RWPE2 (cell line): ENCODE data around the gene PTPN22.
A peak's percentile ranks its signal among the peaks of the same experiment; 100 is the strongest.

ENCODE experiments used
- ATAC-seq: fragments of 200-7000 bp; cut with Tn5 transposase; 3 replicates; pipeline ENCODE4 v1.9.1; 2021; ENCODE audit warnings: low read depth
- DNase-seq: peaks from one replicate; pipeline ENCODE4 v3.0.0-alpha.2; 2020; ENCODE audit warnings: low spot score
- H3K27ac ChIP-seq: fragments of 450-650 bp; 2 replicates; pipeline ENCODE4 v1.5.1; 2017; ENCODE audit warnings: mild to moderate bottlenecking; ENCODE audit not compliant: poor library complexity, severe bottlenecking
- H3K27me3 ChIP-seq: fragments of 250-450 bp; sonication (Bioruptor Pico); 2 replicates; pipeline ENCODE4 v1.5.1; 2021; ENCODE audit warnings: mild to moderate bottlenecking, moderate library complexity; ENCODE audit not compliant: insufficient read depth, poor library complexity, severe bottlenecking
- H3K36me3 ChIP-seq: fragments of 250-450 bp; sonication (Bioruptor Pico); 2 replicates; pipeline ENCODE4 v1.5.1; 2020; ENCODE audit warnings: low read depth, mild to moderate bottlenecking, moderate library complexity
- H3K4me1 ChIP-seq: fragments of 250-450 bp; sonication (Bioruptor Pico); 2 replicates; pipeline ENCODE4 v1.5.1; 2021; ENCODE audit warnings: mild to moderate bottlenecking, moderate library complexity; ENCODE audit not compliant: insufficient read depth, poor library complexity, severe bottlenecking
- H3K4me3 ChIP-seq: fragments of 250-450 bp; sonication (Bioruptor Pico); 2 replicates; pipeline ENCODE4 v1.5.1; 2021; ENCODE audit warnings: mild to moderate bottlenecking, moderate library complexity; ENCODE audit not compliant: severe bottlenecking
- H3K9me3 ChIP-seq: fragments of 250-450 bp; sonication (Bioruptor Pico); 2 replicates; pipeline ENCODE4 v1.5.1; 2021; ENCODE audit warnings: mild to moderate bottlenecking, moderate library complexity; ENCODE audit not compliant: severe bottlenecking
- TF ChIP-seq, protein P1 (sequence below): fragments of 450-650 bp; IDR thresholded peaks from one replicate; pipeline ENCODE4 v1.5.1; 2017; ENCODE audit warnings: mild to moderate bottlenecking, moderate library complexity; ENCODE audit not compliant: poor library complexity, severe bottlenecking

PTPN22 gene

DNA sequence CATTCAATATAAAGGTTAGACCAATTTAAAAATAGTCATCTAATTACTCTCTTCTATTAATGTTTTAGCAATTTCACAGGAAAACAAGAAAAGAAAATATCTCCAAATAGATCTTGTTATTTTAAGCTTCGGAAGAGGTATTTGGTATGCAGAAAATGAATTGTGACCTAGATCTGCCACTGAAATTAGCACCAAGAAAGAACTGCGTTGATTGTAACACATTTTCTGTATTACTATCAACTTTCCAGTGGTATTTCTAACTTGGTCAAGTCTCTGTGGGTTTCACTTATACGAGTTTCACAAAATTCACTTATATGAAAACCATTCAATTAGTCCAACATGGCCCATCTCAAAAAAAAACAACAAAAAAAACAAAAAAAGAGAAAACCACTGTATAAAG is 71.0 kb downstream of the PTPN22 start:
- no peak for DNase-seq

DNA sequence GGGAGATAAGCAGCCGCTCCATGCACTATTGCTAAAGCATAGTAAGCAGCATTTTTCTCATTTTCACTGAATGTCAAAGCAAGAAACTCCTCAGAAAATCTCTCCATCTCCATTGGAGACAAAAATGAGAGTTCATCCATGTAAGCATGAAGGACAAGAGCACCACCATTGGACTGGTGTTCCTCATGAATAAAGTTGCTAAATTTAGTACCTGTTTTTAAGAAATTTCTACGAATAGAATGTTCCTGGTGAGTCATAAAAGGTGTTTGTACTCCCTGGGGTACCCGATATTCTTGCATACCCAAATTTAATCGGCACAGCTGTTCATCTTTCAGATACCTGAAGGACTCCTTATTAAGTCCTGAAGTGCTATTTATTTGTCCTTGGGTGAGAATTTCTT is 74.0 kb downstream of the PTPN22 start:
- H3K27ac ChIP-seq, result no peak overlapping the region

More for the DNA sequence above, 71.0 kb downstream of the PTPN22 start:
- Histone ChIP-seq H3K4me3 (no peak overlapping the region), H3K4me1 (peaks cover 9% of the 10 kb centered on the region), H3K9me3 (no peaks in the 10 kb centered on the region), H3K27me3 (no peaks in the 10 kb centered on the region), H3K36me3 (peaks cover 21% of the 10 kb centered on the region), H3K27ac (no peak overlapping the region)
- ATAC-seq, result no peak
- TF ChIP-seq, protein P1, sequence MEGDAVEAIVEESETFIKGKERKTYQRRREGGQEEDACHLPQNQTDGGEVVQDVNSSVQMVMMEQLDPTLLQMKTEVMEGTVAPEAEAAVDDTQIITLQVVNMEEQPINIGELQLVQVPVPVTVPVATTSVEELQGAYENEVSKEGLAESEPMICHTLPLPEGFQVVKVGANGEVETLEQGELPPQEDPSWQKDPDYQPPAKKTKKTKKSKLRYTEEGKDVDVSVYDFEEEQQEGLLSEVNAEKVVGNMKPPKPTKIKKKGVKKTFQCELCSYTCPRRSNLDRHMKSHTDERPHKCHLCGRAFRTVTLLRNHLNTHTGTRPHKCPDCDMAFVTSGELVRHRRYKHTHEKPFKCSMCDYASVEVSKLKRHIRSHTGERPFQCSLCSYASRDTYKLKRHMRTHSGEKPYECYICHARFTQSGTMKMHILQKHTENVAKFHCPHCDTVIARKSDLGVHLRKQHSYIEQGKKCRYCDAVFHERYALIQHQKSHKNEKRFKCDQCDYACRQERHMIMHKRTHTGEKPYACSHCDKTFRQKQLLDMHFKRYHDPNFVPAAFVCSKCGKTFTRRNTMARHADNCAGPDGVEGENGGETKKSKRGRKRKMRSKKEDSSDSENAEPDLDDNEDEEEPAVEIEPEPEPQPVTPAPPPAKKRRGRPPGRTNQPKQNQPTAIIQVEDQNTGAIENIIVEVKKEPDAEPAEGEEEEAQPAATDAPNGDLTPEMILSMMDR, result no peak

DNA sequence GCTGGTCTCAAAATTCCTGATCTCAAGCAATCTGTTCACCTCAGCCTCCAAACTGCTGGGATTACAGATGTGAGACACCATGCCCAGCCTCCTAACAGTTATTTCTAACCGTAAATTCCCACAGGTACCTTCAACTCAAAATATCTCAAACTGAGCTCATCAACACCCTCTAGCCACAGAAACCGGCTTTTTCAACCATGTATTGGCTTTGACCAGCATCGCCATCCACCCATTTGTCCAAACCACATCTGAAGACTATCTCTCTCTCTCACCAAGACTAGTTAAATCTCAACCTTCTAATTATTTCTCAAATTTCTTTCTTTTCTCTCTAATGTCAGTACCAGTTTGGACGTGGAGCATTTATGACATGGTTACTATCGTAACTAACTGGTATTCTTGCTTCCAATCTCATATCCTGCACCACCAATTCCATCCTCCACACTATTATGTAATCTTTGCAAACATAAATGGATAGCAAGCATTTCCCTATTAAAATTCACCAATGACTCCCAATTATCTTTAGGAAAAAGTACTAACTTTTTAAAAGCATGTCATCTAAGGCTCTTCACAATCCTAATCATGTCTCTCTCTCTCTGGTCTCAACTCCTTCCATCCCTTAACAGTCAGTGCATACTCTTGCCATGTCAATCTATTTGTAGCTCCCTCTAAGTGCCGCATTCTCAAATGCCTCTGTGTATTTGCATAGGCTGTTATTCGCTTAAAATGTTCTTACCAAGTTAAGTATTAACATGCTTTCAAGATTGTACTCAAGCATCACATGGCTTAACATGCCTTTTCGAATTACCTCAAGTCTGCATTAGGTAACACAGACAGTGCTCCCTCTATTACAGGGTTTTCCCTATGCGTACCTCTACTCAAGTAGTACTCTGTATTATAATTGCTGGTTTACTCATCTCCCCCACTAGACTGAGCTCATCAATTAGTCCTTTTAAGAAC is 77.4 kb downstream of the PTPN22 start:
- H3K9me3 ChIP-seq, result no peaks in the 10 kb centered on the region
- TF ChIP-seq, protein P1, result no peak
- H3K27me3 ChIP-seq, result no peaks in the 10 kb centered on the region
- peaks cover 18% of the 10 kb centered on the region for H3K36me3 ChIP-seq
- no peak for ATAC-seq
- H3K4me3 ChIP-seq, result no peak overlapping the region
- no peak for DNase-seq
- H3K4me1 ChIP-seq, result no peaks in the 10 kb centered on the region
- no peak overlapping the region for H3K27ac ChIP-seq

More for the DNA sequence above, 74.0 kb downstream of the PTPN22 start:
- DNase-seq (no peak), ATAC-seq (no peak)
- TF ChIP-seq, protein P1, result no peak
- Histone ChIP-seq H3K9me3 (no peaks in the 10 kb centered on the region), H3K4me3 (no peak overlapping the region), H3K4me1 (no peaks in the 10 kb centered on the region), H3K27me3 (no peaks in the 10 kb centered on the region), H3K36me3 (peaks cover 18% of the 10 kb centered on the region)

DNA sequence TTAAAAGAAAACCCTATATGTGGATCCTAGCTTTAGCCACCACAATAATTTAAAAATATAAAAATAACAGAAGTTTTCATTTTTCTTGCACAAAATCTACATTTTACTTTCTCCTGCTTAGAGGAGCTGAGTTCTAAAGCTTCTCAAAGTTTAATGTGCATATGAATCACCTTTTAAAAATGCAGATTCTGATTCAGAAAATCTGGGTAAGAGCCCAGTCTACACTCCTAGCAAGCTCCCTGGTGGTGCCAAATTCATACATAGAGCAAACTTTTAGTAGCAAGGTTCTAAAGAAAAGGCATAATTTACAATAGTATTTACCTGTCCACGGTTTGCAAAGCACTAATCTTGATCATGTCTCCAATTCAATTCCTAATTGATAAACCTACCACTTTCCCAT is 78.5 kb downstream of the PTPN22 start:
- Histone ChIP-seq H3K9me3 (no peaks in the 10 kb centered on the region), H3K4me1 (no peaks in the 10 kb centered on the region), H3K27me3 (no peaks in the 10 kb centered on the region), H3K4me3 (no peak overlapping the region), H3K27ac (no peak overlapping the region), H3K36me3 (peaks cover 17% of the 10 kb centered on the region)
- TF ChIP-seq, protein P1, result no peak
- ATAC-seq (0 out of 3 replicates have a peak, but pooled peaks have one; percentile 31), DNase-seq (no peak)

DNA sequence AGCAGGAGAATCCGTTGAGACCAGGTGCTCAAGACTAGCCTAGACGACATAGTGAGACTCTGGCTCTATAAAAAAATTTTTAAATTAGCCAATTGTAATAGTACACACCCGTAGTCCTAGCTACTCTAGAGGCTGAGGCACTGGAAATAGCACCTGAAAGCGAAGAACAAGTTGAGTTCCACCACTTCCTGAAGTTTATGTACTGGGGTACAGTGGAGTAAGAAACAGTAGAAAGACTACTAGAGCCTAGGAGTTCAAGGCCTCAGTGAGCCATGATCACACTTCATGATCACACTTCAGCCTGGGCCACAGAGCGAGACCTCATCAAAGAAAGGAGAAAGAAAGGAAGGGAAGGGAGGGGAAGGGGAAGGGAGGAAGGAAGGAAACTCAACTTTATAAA is 79.0 kb downstream of the PTPN22 start:
- Histone ChIP-seq H3K9me3 (no peaks in the 10 kb centered on the region), H3K4me1 (no peaks in the 10 kb centered on the region), H3K4me3 (no peak overlapping the region), H3K36me3 (peaks cover 12% of the 10 kb centered on the region), H3K27me3 (no peaks in the 10 kb centered on the region), H3K27ac (no peak overlapping the region)
- TF ChIP-seq, protein P1, result no peak
- DNase-seq (no peak), ATAC-seq (no peak)
